IPS-11a (cell line): ENCODE data around the gene KLHL26.
"Not testable (repeated sequence)": the region's sequence is repeated elsewhere in the genome, so short reads cannot be mapped to it uniquely, and the experiment has no call there.

Source experiments
- H3K4me3 ChIP-seq: one replicate; pipeline ENCODE4 v1.5.1; 2013; ENCODE audit warnings: low read depth, low read length, control low read depth

KLHL26 gene

GRCh38 chr19:18636969-18637629 is at the start of gene KLHL26:
Gene KLHL26, plus strand, starts transcription at chr19:18637028. Its CDS starts 27 bp downstream, at chr19:18637055.
- H3K4me3 ChIP-seq, result peak within 1 kb of the TSS; percentile 79

- no peak overlapping the region for H3K4me3 ChIP-seq
Observed at GRCh38 chr19:18587561-18587960, 49.3 kb upstream of the KLHL26 start.

GRCh38 chr19:18587962-18588610 is 48.7 kb upstream of the KLHL26 start:
- peak overlapping the region; percentile 89 for H3K4me3 ChIP-seq

- H3K4me3 ChIP-seq, result peak within 1 kb of the TSS; percentile 89
Observed at GRCh38 chr19:18588611-18589379, 48.0 kb upstream of the KLHL26 start, which contains the start of gene REX1BD. Gene REX1BD, plus strand, starts transcription at chr19:18588798. Its CDS starts 4 bp downstream, at chr19:18588802.

GRCh38 chr19:18589380-18590272 is 47.2 kb upstream of the KLHL26 start:
- H3K4me3 ChIP-seq, result peak overlapping the region; percentile 89

- peak overlapping the region; percentile 89 for H3K4me3 ChIP-seq
Observed at GRCh38 chr19:18590273-18591272, 46.3 kb upstream of the KLHL26 start.

GRCh38 chr19:18591735-18592385 is 45.0 kb upstream of the KLHL26 start:
- H3K4me3 ChIP-seq, result no peak overlapping the region

GRCh38 chr19:18592732-18593131 is 44.1 kb upstream of the KLHL26 start:
- not testable (repeated sequence) for H3K4me3 ChIP-seq

GRCh38 chr19:18593367-18594095 is 43.3 kb upstream of the KLHL26 start:
- H3K4me3 ChIP-seq, result peak overlapping the region; percentile 37

- peak overlapping the region; percentile 37 for H3K4me3 ChIP-seq
Observed at GRCh38 chr19:18594096-18594823, 42.6 kb upstream of the KLHL26 start.

- no peak overlapping the region for H3K4me3 ChIP-seq
Observed at GRCh38 chr19:18594824-18595373, 41.9 kb upstream of the KLHL26 start.

GRCh38 chr19:18595475-18595874 is 41.4 kb upstream of the KLHL26 start:
- no peak overlapping the region for H3K4me3 ChIP-seq

GRCh38 chr19:18596752-18597157 is 40.1 kb upstream of the KLHL26 start:
- H3K4me3 ChIP-seq, result no peak overlapping the region

GRCh38 chr19:18597809-18598660 is 38.8 kb upstream of the KLHL26 start:
- no peak overlapping the region for H3K4me3 ChIP-seq

GRCh38 chr19:18599485-18599884 is 37.3 kb upstream of the KLHL26 start:
- no peak overlapping the region for H3K4me3 ChIP-seq

GRCh38 chr19:18600692-18601397 is 36.0 kb upstream of the KLHL26 start:
- H3K4me3 ChIP-seq, result not testable (repeated sequence)
